K562 (cell line): ENCODE results near the gene RHO. TPM values are rescaled to one million over a fixed set of nuclear protein-coding genes. Genes with fewer than 3 reads are reported as not detected.

ENCODE experiments used
- ATAC-seq: fragments of 200-7000 bp; cut with Tn5 transposase; 3 replicates; pipeline ENCODE4 v1.9.1; 2020; ENCODE audit warnings: moderate library complexity
- BruUV-seq: library from RNA; stranded (reverse); fragments of 400-500 nt; replicated peaks from 2 replicates; lab custom pipeline; 2021; lab: Mats Ljungman, UMichigan
- CTCF ChIA-PET: fragments of 300-600 bp; formaldehyde crosslinking; extraction: SDS; loops from one replicate; lab custom pipeline; 2021; ENCODE audit warnings: low intra/inter-chr PET ratio; lab: Yijun Ruan, JAX
- POLR2A ChIA-PET: fragments of 300-600, 350-650 bp; sonication (Branson Sonifier 250); formaldehyde crosslinking; extraction: SDS; loops from one replicate; lab custom pipeline; 2021; ENCODE audit warnings: antibody characterized with exemption, inconsistent platforms; lab: Yijun Ruan, JAX
- DNase-seq, 4 experiments: peaks; one replicate each; pipeline versions ENCODE4 v3.0.0 to v3.0.0-alpha.2; 2011 to 2018; ENCODE audit warnings: low spot score in 3 of 4, mixed read lengths in 3 of 4; ENCODE audit errors: extremely low read depth in 1 of 4
- FAIRE-seq: peaks from 2 replicates; lab custom pipeline; 2011; peaks lifted over from hg19 to GRCh38; lab: Jason Lieb, UNC
- H2AFZ ChIP-seq: 2 replicates; pipeline ENCODE4 v1.6.0; 2011; ENCODE audit warnings: low read depth, low read length, control low read depth, inconsistent platforms
- H3K27ac ChIP-seq: fragments of 200-600 bp; 3 replicates; pipeline ENCODE4 v1.8.0; 2011; ENCODE audit warnings: low read depth, mild to moderate bottlenecking, control low read depth, inconsistent platforms, low read length, moderate library complexity, mixed read lengths; ENCODE audit errors: extremely low read depth
- H3K27me3 ChIP-seq, 2 experiments: fragments of 300-600 bp in 1 of 2; 2 replicates in 1 of 2; 3 replicates in 1 of 2; pipeline versions ENCODE4 v1.6.0 to v1.8.0; 2011; ENCODE audit warnings: inconsistent platforms in 2 of 2, low read length in 2 of 2, mild to moderate bottlenecking in 1 of 2, mixed read lengths in 1 of 2, moderate library complexity in 1 of 2; ENCODE audit not compliant: control insufficient read depth in 2 of 2, insufficient read depth in 2 of 2
- H3K36me3 ChIP-seq: fragments of 300-600 bp; 3 replicates; pipeline ENCODE4 v1.8.0; 2011; ENCODE audit warnings: mild to moderate bottlenecking, low read length, inconsistent platforms; ENCODE audit not compliant: control insufficient read depth, insufficient read depth
- H3K4me1 ChIP-seq, 2 experiments: fragments of 200-600 bp in 1 of 2; replicated peaks in 1 of 2; 2 replicates in 1 of 2; 3 replicates in 1 of 2; pipeline versions ENCODE4 v1.5.1 to v1.8.0; 2011; ENCODE audit warnings: inconsistent platforms in 2 of 2, low read length in 2 of 2, mild to moderate bottlenecking in 1 of 2, mixed read lengths in 1 of 2, moderate library complexity in 1 of 2; ENCODE audit not compliant: control insufficient read depth in 2 of 2, insufficient read depth in 2 of 2
- H3K4me2 ChIP-seq: 2 replicates; pipeline ENCODE4 v1.6.1; 2011; ENCODE audit warnings: low read length, control low read depth, inconsistent platforms, mixed read lengths; ENCODE audit not compliant: insufficient read depth
- H3K4me3 ChIP-seq: fragments of 200-600 bp; sonication (generic), shearing (Covaris generic); 2 replicates; pipeline ENCODE4 v1.5.1; 2016; ENCODE audit warnings: control low read depth, inconsistent platforms
- H3K79me2 ChIP-seq: fragments of 200-600 bp; 3 replicates; pipeline ENCODE4 v1.8.0; 2011; ENCODE audit warnings: low read length, inconsistent platforms; ENCODE audit not compliant: control insufficient read depth, insufficient read depth
- H3K9ac ChIP-seq, 2 experiments: 2 replicates each; pipeline versions ENCODE4 v1.6.0 to v1.6.1; 2011; ENCODE audit warnings: low read depth in 2 of 2, low read length in 2 of 2, control low read depth in 1 of 2, inconsistent platforms in 1 of 2, mild to moderate bottlenecking in 1 of 2, mixed read lengths in 1 of 2; ENCODE audit not compliant: insufficient read depth in 1 of 2
- H3K9me1 ChIP-seq: one replicate; pipeline ENCODE4 v1.6.0; 2011; ENCODE audit warnings: inconsistent platforms, mild to moderate bottlenecking, low read length, moderate library complexity; ENCODE audit not compliant: control insufficient read depth, insufficient read depth
- H3K9me3 ChIP-seq: replicated peaks from 2 replicates; pipeline ENCODE4 v1.5.1; 2011; ENCODE audit warnings: low read depth, low read length, inconsistent platforms; ENCODE audit not compliant: control insufficient read depth, insufficient read depth
- H4K20me1 ChIP-seq: replicated peaks from 2 replicates; pipeline ENCODE4 v1.6.1; 2011; ENCODE audit warnings: low read length, inconsistent platforms, mixed read lengths; ENCODE audit not compliant: control insufficient read depth, insufficient read depth
- EHMT2 ChIP-seq: fragments of 450-650 bp; IDR thresholded peaks from 2 replicates; pipeline ENCODE4 v1.6.1; 2018; ENCODE audit warnings: antibody characterized with exemption
- ETV6 ChIP-seq, 3 experiments: fragments of 150-350 bp in 1 of 3; sonication (generic) in 1 of 3; formaldehyde crosslinking in 1 of 3; IDR thresholded peaks; 2 replicates each; pipeline versions ENCODE4 v1.6.1 to v1.8.0; 2014 to 2022; ENCODE audit warnings: borderline replicate concordance in 2 of 3, low read depth in 2 of 3, antibody characterized with exemption in 1 of 3, low read length in 1 of 3, mild to moderate bottlenecking in 1 of 3, missing genetic modification reagents in 1 of 3
- HLTF ChIP-seq: fragments of 450-650 bp; IDR thresholded peaks from 2 replicates; pipeline ENCODE4 v1.6.1; 2016
- JUND ChIP-seq, 2 experiments: IDR thresholded peaks; 2 replicates in 1 of 2; 3 replicates in 1 of 2; pipeline ENCODE4 v1.6.1; 2011; ENCODE audit warnings: borderline replicate concordance in 2 of 2, low read depth in 2 of 2, low read length in 2 of 2, improper control_type of control experiment in 1 of 2, missing biosample characterization in 1 of 2, missing genetic modification characterization in 1 of 2, missing genetic modification reagents in 1 of 2
- MCM7 ChIP-seq, 2 experiments: fragments of 450-650 bp; IDR thresholded peaks; 2 replicates each; pipeline ENCODE4 v1.6.1; 2016 to 2018
- MYNN ChIP-seq, 2 experiments: sonication (generic); formaldehyde crosslinking in 1 of 2; IDR thresholded peaks; 2 replicates each; pipeline versions ENCODE4 v1.5.0 to v1.6.1; 2016 to 2020; ENCODE audit warnings: antibody characterized with exemption in 1 of 2, missing genetic modification reagents in 1 of 2
- NCOA2 ChIP-seq, 2 experiments: fragments of 450-650 bp; IDR thresholded peaks; 2 replicates each; pipeline ENCODE4 v1.6.1; 2018; ENCODE audit warnings: mild to moderate bottlenecking in 2 of 2, moderate library complexity in 1 of 2; ENCODE audit not compliant: partially characterized antibody in 2 of 2
- SPI1 ChIP-seq: IDR thresholded peaks from 2 replicates; pipeline ENCODE4 v1.6.1; 2011; ENCODE audit warnings: low read depth, low read length, control low read depth, borderline replicate concordance
- TARDBP ChIP-seq: fragments of 450-650 bp; IDR thresholded peaks from 2 replicates; pipeline ENCODE4 v1.6.1; 2016
- TOE1 ChIP-seq, 2 experiments: fragments of 450-650 bp in 1 of 2; sonication (generic) in 1 of 2; formaldehyde crosslinking in 1 of 2; IDR thresholded peaks; 2 replicates each; pipeline versions ENCODE4 v1.7.1 to v1.8.0; 2016 to 2022; ENCODE audit warnings: borderline replicate concordance in 2 of 2, mild to moderate bottlenecking in 2 of 2, antibody characterized with exemption in 1 of 2, inconsistent platforms in 1 of 2, low read depth in 1 of 2, missing genetic modification reagents in 1 of 2, moderate library complexity in 1 of 2
- U2AF2 ChIP-seq: fragments of 200-400 bp; formaldehyde crosslinking; optimal IDR thresholded peaks from 2 replicates; pipeline ENCODE3; 2017; ENCODE audit warnings: low read depth, mild to moderate bottlenecking, low read length
- XRCC4 ChIP-seq: IDR thresholded peaks from one replicate; pipeline ENCODE4 v1.6.1; 2011; ENCODE audit not compliant: insufficient read depth, insufficient read length; ENCODE audit errors: extremely low read depth
- WGBS: fragments of 100-300 bp; shearing (Covaris generic); methylation state at CpG from one replicate; pipeline ENCODE4 v1.1.6; 2016; ENCODE audit warnings: low coverage, mixed read lengths; ENCODE audit not compliant: insufficient coverage; ENCODE audit errors: missing lambda C conversion rate; 5-methylcytosine and 5-hydroxymethylcytosine counted together
- in situ Hi-C: fragments of 300-500 bp; cut with MboI; formaldehyde crosslinking; loops from 4 replicates; pipeline ENCODE4 v1.15.0; 2018; ENCODE audit warnings: inconsistent platforms, mixed read lengths
- intact Hi-C: fragments of 100-400 bp; cut with micrococcal nuclease; formaldehyde crosslinking; loops from 2 replicates; pipeline ENCODE4 v1.14.2; 2022
- polyA plus RNA-seq, 8 experiments: library from polyadenylated mRNA; depleted of rRNA in 4 of 8; stranded (reverse) in 5 of 8; unstranded in 3 of 8; fragments of >200 nt; fragmentation: Nextera tagmentation in 2 of 8; fragmentation: Illumina TruSeq in 1 of 8; extraction: Ambion mirVana in 2 of 8; extraction: Trizol in 1 of 8; gene quantifications; 2 replicates each; pipeline versions ENCODE4 v1.2.1 to v1.2.3, GENCODE V29; 2011 to 2014; ENCODE audit warnings: inconsistent platforms in 1 of 8, missing spikeins in 1 of 8
- total RNA-seq, 7 experiments: library from RNA; depleted of rRNA in 6 of 7; stranded (reverse); fragments of >200 nt in 6 of 7; fragmentation: Illumina TruSeq in 2 of 7; extraction: Trizol in 2 of 7; gene quantifications; 2 replicates each; pipeline versions ENCODE4 v1.2.1 to v1.2.3, GENCODE V29; 2011 to 2021; ENCODE audit warnings: low replicate concordance in 1 of 7
- TF ChIP-seq, protein P1 (sequence below): sonication (generic); formaldehyde crosslinking; IDR thresholded peaks from 2 replicates; pipeline ENCODE4 v1.8.1; 2023; ENCODE audit warnings: mild to moderate bottlenecking, missing genetic modification reagents
- TF ChIP-seq, protein P2 (sequence below): fragments of 250-450 bp; sonication (Bioruptor Pico); IDR thresholded peaks from 2 replicates; pipeline ENCODE4 v1.6.1; 2021; ENCODE audit warnings: mild to moderate bottlenecking

The RHO gene
- total and polyA plus RNA-seq, 9 of the 15 experiments (the other 6 are each of a cell fraction or from before 2014, with no cell fraction given): not detected

- no peak for TF ChIP-seq HLTF
- TF ChIP-seq ETV6 (IDR thresholded peaks at IDR 0.05; ENCODE audit: borderline replicate concordance in 1 of 2, low read depth in 2 of 2, low read length in 1 of 2): no peak
- no peak for TF ChIP-seq ETV6 (CRISPR knock-in tag; IDR thresholded peaks at IDR 0.05; ENCODE audit: borderline replicate concordance)
- TF ChIP-seq, protein P1, sequence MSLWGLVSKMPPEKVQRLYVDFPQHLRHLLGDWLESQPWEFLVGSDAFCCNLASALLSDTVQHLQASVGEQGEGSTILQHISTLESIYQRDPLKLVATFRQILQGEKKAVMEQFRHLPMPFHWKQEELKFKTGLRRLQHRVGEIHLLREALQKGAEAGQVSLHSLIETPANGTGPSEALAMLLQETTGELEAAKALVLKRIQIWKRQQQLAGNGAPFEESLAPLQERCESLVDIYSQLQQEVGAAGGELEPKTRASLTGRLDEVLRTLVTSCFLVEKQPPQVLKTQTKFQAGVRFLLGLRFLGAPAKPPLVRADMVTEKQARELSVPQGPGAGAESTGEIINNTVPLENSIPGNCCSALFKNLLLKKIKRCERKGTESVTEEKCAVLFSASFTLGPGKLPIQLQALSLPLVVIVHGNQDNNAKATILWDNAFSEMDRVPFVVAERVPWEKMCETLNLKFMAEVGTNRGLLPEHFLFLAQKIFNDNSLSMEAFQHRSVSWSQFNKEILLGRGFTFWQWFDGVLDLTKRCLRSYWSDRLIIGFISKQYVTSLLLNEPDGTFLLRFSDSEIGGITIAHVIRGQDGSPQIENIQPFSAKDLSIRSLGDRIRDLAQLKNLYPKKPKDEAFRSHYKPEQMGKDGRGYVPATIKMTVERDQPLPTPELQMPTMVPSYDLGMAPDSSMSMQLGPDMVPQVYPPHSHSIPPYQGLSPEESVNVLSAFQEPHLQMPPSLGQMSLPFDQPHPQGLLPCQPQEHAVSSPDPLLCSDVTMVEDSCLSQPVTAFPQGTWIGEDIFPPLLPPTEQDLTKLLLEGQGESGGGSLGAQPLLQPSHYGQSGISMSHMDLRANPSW: no peak
- TF ChIP-seq, all 486 proteins: peak for 0
Observed at GRCh38 chr3:129532261-129532660, 3.8 kb downstream of the RHO start (continued).

DNA sequence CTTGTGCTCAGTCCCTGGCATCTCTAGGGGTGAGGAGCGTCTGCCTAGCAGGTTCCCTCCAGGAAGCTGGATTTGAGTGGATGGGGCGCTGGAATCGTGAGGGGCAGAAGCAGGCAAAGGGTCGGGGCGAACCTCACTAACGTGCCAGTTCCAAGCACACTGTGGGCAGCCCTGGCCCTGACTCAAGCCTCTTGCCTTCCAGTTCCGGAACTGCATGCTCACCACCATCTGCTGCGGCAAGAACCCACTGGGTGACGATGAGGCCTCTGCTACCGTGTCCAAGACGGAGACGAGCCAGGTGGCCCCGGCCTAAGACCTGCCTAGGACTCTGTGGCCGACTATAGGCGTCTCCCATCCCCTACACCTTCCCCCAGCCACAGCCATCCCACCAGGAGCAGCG is 5.0 kb downstream of the RHO start:
- peaks cover 4 to 22% of the 10 kb centered on the region in 2 experiments; a peak in 2 of 5 replicates for H3K27me3 ChIP-seq
- DNase-seq (no peak), ATAC-seq (no peak), FAIRE-seq (no peak)
- peaks cover 0 to 7% of the 10 kb centered on the region in 2 experiments; a peak in 3 of 5 replicates for H3K4me1 ChIP-seq
- CTCF ChIA-PET: no interaction called here
- no peak overlapping the region for H3K4me2 ChIP-seq
- H3K9ac ChIP-seq: no peak overlapping the region
- TF ChIP-seq EHMT2: no peak
- TF ChIP-seq TOE1 (IDR thresholded peaks at IDR 0.05; ENCODE audit: borderline replicate concordance): no peak
- no peak for TF ChIP-seq TOE1 (CRISPR knock-in tag; IDR thresholded peaks at IDR 0.05; ENCODE audit: borderline replicate concordance, low read depth)
- no peak for TF ChIP-seq U2AF2
- no peak for TF ChIP-seq MYNN (IDR thresholded peaks at IDR 0.05)
- no peak for TF ChIP-seq MYNN (CRISPR knock-in tag; IDR thresholded peaks at IDR 0.05)
- TF ChIP-seq, protein P2, sequence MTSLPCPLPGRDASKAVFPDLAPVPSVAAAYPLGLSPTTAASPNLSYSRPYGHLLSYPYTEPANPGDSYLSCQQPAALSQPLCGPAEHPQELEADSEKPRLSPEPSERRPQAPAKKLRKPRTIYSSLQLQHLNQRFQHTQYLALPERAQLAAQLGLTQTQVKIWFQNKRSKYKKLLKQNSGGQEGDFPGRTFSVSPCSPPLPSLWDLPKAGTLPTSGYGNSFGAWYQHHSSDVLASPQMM (CRISPR knock-in tag): no peak
- no peak for TF ChIP-seq TARDBP
- no peak for TF ChIP-seq NCOA2 (IDR thresholded peaks at IDR 0.05; ENCODE audit: partially characterized antibody in 2 of 2)
- no peak for TF ChIP-seq JUND (IDR thresholded peaks at IDR 0.05; ENCODE audit: borderline replicate concordance, low read depth, low read length)
- no peak for TF ChIP-seq JUND (tag; IDR thresholded peaks at IDR 0.05; ENCODE audit: borderline replicate concordance, low read depth, low read length)
- TF ChIP-seq XRCC4: no peak
- no peak for TF ChIP-seq SPI1
- TF ChIP-seq MCM7 (IDR thresholded peaks at IDR 0.05): no peak
- no peaks in the 10 kb centered on the region for H3K36me3 ChIP-seq
- no peaks in the 10 kb centered on the region for H3K79me2 ChIP-seq
- POLR2A ChIA-PET: no interaction called here
- in situ Hi-C loops (no loop called here), intact Hi-C loops (no loop called here)
- no peak overlapping the region for H2AFZ ChIP-seq
- H4K20me1 ChIP-seq: no peaks in the 10 kb centered on the region
- H3K27ac ChIP-seq: no peak overlapping the region
- no peaks in the 10 kb centered on the region for H3K9me1 ChIP-seq
- WGBS: 42% methylated on average over 16 of the region's 16 CpGs
- no TSS peak for BruUV-seq
- no peak overlapping the region for H3K4me3 ChIP-seq
- H3K9me3 ChIP-seq: no peaks in the 10 kb centered on the region
